ENCODE data around the gene NAA16.
"Not testable (repeated sequence)": the region's sequence is repeated elsewhere in the genome, so short reads cannot be mapped to it uniquely, and the experiment has no call there.

Gene NAA16

GRCh38 chr13:41310963-41311405 lies at the start of gene NAA16:
Gene NAA16, plus strand, starts transcription at chr13:41311267. Its CDS starts 262 bp downstream, at chr13:41311529.
- DNase-seq: peak; percentile 83

- peak; percentile 49 for DNase-seq
These were observed 47.7 kb upstream of the NAA16 start, which contains the start of gene MTRF1 for GRCh38 chr13:41263261-41263971. Gene MTRF1, minus strand, starts transcription at chr13:41263576. Its CDS starts 2,669 bp downstream, at chr13:41260907.

GRCh38 chr13:41267106-41267505 lies 44.0 kb upstream of the NAA16 start:
- DNase-seq: no peak

- DNase-seq: no peak
These were observed 42.3 kb upstream of the NAA16 start for GRCh38 chr13:41268764-41269163.

GRCh38 chr13:41271456-41272285 lies 39.4 kb upstream of the NAA16 start:
- DNase-seq: no peak

- DNase-seq: no peak
These were observed 37.1 kb upstream of the NAA16 start for GRCh38 chr13:41273831-41274441.

GRCh38 chr13:41274881-41275280 lies 36.2 kb upstream of the NAA16 start:
- DNase-seq: no peak

- DNase-seq: no peak
These were observed 34.2 kb upstream of the NAA16 start for GRCh38 chr13:41276824-41277223.

- DNase-seq: not testable (repeated sequence)
These were observed 31.9 kb upstream of the NAA16 start for GRCh38 chr13:41279156-41279555.

GRCh38 chr13:41282129-41282571 lies 28.9 kb upstream of the NAA16 start:
- no peak for DNase-seq

GRCh38 chr13:41284512-41285288 lies 26.4 kb upstream of the NAA16 start:
- DNase-seq: no peak

- no peak for DNase-seq
These were observed 24.7 kb upstream of the NAA16 start for GRCh38 chr13:41286370-41286769.

- DNase-seq: no peak
These were observed 21.6 kb upstream of the NAA16 start for GRCh38 chr13:41289463-41289881.

- DNase-seq: no peak
These were observed 19.8 kb upstream of the NAA16 start for GRCh38 chr13:41291246-41291645.

- DNase-seq: no peak
These were observed 17.8 kb upstream of the NAA16 start for GRCh38 chr13:41293272-41293671.

- no peak for DNase-seq
These were observed 16.2 kb upstream of the NAA16 start for GRCh38 chr13:41294914-41295313.

GRCh38 chr13:41295973-41296372 lies 15.1 kb upstream of the NAA16 start:
- no peak for DNase-seq

GRCh38 chr13:41296879-41297646 lies 14.0 kb upstream of the NAA16 start:
- no peak for DNase-seq

GRCh38 chr13:41299316-41300094 lies 11.6 kb upstream of the NAA16 start:
- no peak for DNase-seq

GRCh38 chr13:41302743-41303142 lies 8.3 kb upstream of the NAA16 start:
- no peak for DNase-seq

GRCh38 chr13:41304551-41304950 lies 6.5 kb upstream of the NAA16 start:
- no peak for DNase-seq

Measured in 8988T (cell line).